Loucy (cell line): Measurements from ENCODE around the gene PARVA.

ENCODE experiments used
- H2AFZ ChIP-seq: fragments of 200-600 bp; sonication (generic); 2 replicates; pipeline ENCODE4 v1.6.0; 2016; ENCODE audit warnings: antibody characterized with exemption, mild to moderate bottlenecking, low read length, moderate library complexity
- H3F3A ChIP-seq: fragments of 200-600 bp; 2 replicates; pipeline ENCODE4 v1.6.0; 2016; ENCODE audit warnings: antibody characterized with exemption, low read depth, mild to moderate bottlenecking
- H3K27me3 ChIP-seq: fragments of 200-600 bp; sonication (generic); 2 replicates; pipeline ENCODE4 v1.6.1; 2014; ENCODE audit warnings: low read length, mild to moderate bottlenecking; ENCODE audit not compliant: insufficient read depth, poor library complexity, severe bottlenecking
- H3K36me3 ChIP-seq: fragments of 200-600 bp; sonication (generic); 2 replicates; pipeline ENCODE4 v1.6.1; 2016; ENCODE audit warnings: low read length; ENCODE audit not compliant: insufficient read depth
- H3K4me1 ChIP-seq: fragments of 200-600 bp; sonication (generic); 2 replicates; pipeline ENCODE4 v1.5.1; 2014; ENCODE audit warnings: low read length, mild to moderate bottlenecking; ENCODE audit not compliant: insufficient read depth, poor library complexity, severe bottlenecking
- H3K4me2 ChIP-seq: fragments of 200-600 bp; sonication (generic); 2 replicates; pipeline ENCODE4 v1.6.0; 2014; ENCODE audit warnings: antibody characterized with exemption, low read length, low read depth, mild to moderate bottlenecking; ENCODE audit not compliant: poor library complexity, severe bottlenecking
- H3K4me3 ChIP-seq: fragments of 200-600 bp; sonication (generic); 2 replicates; pipeline ENCODE4 v1.5.1; 2014; ENCODE audit warnings: low read length, mild to moderate bottlenecking, mixed read lengths; ENCODE audit not compliant: poor library complexity, severe bottlenecking
- H3K79me2 ChIP-seq: fragments of 200-600 bp; sonication (generic); 2 replicates; pipeline ENCODE4 v1.6.1; 2014; ENCODE audit warnings: low read length; ENCODE audit not compliant: insufficient read depth
- H3K9ac ChIP-seq: fragments of 200-600 bp; sonication (generic); 2 replicates; pipeline ENCODE4 v1.6.0; 2014; ENCODE audit warnings: mild to moderate bottlenecking, low read depth, low read length, moderate library complexity; ENCODE audit not compliant: poor library complexity, severe bottlenecking
- H3K9me2 ChIP-seq: fragments of 200-600 bp; sonication (generic); replicated peaks from 2 replicates; pipeline ENCODE4 v1.6.1; 2016; ENCODE audit warnings: low read depth, low read length, mixed read lengths
- H3K9me3 ChIP-seq: fragments of 200-600 bp; sonication (generic); 2 replicates; pipeline ENCODE4 v1.6.1; 2014; ENCODE audit warnings: mild to moderate bottlenecking, antibody characterized with exemption, low read length, low read depth; ENCODE audit not compliant: insufficient read depth
- H4K20me1 ChIP-seq: fragments of 200-600 bp; sonication (generic); 2 replicates; pipeline ENCODE4 v1.6.0; 2014; ENCODE audit warnings: antibody characterized with exemption, low read length, mild to moderate bottlenecking; ENCODE audit not compliant: insufficient read depth, poor library complexity, severe bottlenecking
- CTCF ChIP-seq: fragments of 200-600 bp; sonication (generic); conservative IDR thresholded peaks from 2 replicates; pipeline ENCODE4 v1.5.1; 2014; ENCODE audit warnings: mild to moderate bottlenecking, antibody characterized with exemption, low read length
- EZH2phosphoT487 ChIP-seq: fragments of 200-600 bp; IDR thresholded peaks from 2 replicates; pipeline ENCODE4 v1.6.1; 2018; ENCODE audit warnings: antibody characterized with exemption, mild to moderate bottlenecking, moderate library complexity, borderline replicate concordance

Gene PARVA

GRCh38 chr11:12411393-12411792, 34.0 kb downstream of the PARVA start:
- no peaks in the 10 kb centered on the region for H4K20me1 ChIP-seq
- H3F3A ChIP-seq, result no peaks in the 10 kb centered on the region
- H3K4me2 ChIP-seq, result no peak overlapping the region
- no peaks in the 10 kb centered on the region for H3K36me3 ChIP-seq
- H3K9ac ChIP-seq, result no peak overlapping the region
- no peak overlapping the region for H2AFZ ChIP-seq
- no peak overlapping the region for H3K4me3 ChIP-seq
- no peaks in the 10 kb centered on the region for H3K9me3 ChIP-seq
- TF ChIP-seq CTCF (no peak), EZH2phosphoT487 (no peak)
- H3K9me2 ChIP-seq, result no peaks in the 10 kb centered on the region
- H3K4me1 ChIP-seq, result no peaks in the 10 kb centered on the region
- H3K79me2 ChIP-seq, result no peaks in the 10 kb centered on the region
- no peaks in the 10 kb centered on the region for H3K27me3 ChIP-seq

DNA sequence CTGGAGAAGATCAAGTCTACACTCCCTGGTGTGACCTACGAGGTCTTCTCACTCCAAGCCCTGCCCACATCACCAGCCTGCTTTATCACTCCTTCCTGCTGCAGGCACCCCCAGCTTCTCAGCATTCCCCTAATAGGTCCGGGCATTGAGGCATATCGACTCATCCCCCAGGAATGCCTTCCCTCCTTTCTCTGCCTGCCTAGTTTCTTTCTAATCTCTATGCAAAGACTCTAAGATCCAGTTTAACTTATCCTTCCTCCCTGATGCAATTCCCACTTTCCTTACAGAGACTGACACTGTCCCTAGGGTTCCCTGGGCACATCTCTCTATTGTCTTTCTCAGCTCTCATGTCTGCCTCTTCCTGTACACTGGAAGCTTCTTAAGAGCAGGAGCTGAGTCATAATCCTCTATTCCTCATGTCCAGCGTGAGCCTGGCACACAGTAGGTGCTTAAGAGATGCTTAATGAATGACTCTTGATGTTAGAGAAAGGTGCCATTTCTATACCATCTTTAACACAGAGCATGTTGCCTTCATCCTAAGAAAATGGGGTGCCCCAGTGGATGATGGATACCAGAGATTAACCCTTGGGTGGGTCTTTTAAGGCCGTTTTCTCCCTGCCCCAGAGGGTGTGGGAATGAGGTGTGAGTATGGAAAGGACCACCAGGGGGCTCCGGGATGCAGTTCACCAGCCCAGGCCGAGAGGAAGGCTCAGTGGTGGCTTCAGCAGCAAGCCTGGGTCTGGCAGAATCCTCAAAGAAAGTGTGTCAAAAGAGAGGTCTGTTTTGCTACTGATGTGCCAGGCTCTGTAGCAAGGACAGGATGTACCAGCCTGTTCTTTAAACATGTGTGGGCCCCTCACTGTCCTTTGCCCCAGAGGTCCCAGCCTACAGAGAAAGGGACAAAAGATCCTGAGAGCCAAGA, 34.7 kb downstream of the PARVA start:
- Histone ChIP-seq H3K9me2 (no peaks in the 10 kb centered on the region), H3K9ac (no peak overlapping the region), H3K4me2 (no peak overlapping the region), H3K79me2 (no peaks in the 10 kb centered on the region), H3K9me3 (no peaks in the 10 kb centered on the region), H3K4me3 (no peak overlapping the region), H4K20me1 (no peaks in the 10 kb centered on the region), H2AFZ (no peak overlapping the region), H3F3A (no peaks in the 10 kb centered on the region), H3K36me3 (no peaks in the 10 kb centered on the region), H3K4me1 (no peaks in the 10 kb centered on the region), H3K27me3 (no peaks in the 10 kb centered on the region)
- TF ChIP-seq CTCF (peak; percentile 87), EZH2phosphoT487 (no peak)

DNA sequence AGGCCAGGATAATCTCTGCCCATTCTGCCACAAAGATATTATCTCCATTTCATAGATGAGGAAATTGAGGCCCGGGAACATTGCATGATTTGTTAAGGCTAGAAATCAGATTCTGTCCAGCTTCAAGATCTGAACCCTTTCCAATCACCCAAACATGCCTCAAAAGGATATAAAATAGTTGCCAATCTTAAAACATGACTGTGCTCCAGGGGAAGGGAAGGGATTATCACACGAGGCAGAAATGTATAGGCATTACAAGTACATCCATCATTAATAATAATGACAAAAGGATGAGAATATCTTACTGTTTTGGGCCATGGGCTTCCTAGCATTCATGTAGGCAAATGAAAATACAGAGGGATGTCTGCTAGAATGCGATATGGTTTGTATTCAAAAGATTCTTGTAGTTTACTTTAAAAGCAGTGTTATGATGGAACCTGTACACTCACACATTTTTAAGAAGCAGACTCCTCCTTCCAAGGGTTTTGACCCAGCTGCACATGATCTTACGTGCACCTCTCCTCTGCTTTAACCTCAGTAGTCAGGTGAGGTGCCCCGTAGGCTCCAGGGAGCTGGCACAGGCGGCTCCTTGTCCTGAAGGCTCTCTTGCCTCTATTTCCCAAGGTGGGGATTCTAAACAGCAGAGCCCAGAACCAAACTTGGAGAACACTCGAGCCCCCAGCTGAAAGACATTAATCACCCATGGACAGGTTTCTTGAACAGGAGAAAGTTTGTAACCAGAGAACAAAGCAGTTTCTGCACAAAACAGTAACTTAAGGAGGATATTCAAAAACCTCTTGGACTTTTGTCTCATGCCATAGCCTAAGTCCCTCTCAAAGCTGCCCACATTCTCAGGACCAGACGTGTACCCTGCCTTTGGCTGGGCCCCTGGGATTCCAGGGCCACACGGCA, 36.0 kb downstream of the PARVA start:
- Histone ChIP-seq H3K36me3 (no peaks in the 10 kb centered on the region), H3F3A (no peaks in the 10 kb centered on the region), H3K4me3 (no peak overlapping the region), H3K9me3 (no peaks in the 10 kb centered on the region), H3K79me2 (no peaks in the 10 kb centered on the region), H3K9ac (no peak overlapping the region), H3K4me2 (no peak overlapping the region), H3K4me1 (no peaks in the 10 kb centered on the region), H3K27me3 (no peaks in the 10 kb centered on the region), H4K20me1 (no peaks in the 10 kb centered on the region), H3K9me2 (no peaks in the 10 kb centered on the region), H2AFZ (no peak overlapping the region)
- no peak for TF ChIP-seq EZH2phosphoT487
- no peak for TF ChIP-seq CTCF
